ENCODE results near the gene NEK8.

GRCh38 chr17:28693869-28694268 lies 34.7 kb upstream of the NEK8 start:
- TF ChIP-seq YY1 (IDR thresholded peaks at IDR 0.05; ENCODE audit: insufficient read depth, insufficient read length) = no peak
- TF ChIP-seq SUZ12 (IDR thresholded peaks at IDR 0.05; ENCODE audit: extremely low read depth, insufficient read depth, insufficient read length) = no peak
- no peak for TF ChIP-seq ZNF274 (IDR thresholded peaks at IDR 0.05; ENCODE audit: low read depth, low read length)

Measured in NT2/D1 (cell line).